Adipocyte (in vitro differentiated cells): Measurements from ENCODE around the gene MPIG6B.

Experiments
- DNase-seq: peaks from one replicate; pipeline ENCODE4 v3.0.0-alpha.2; 2015; ENCODE audit warnings: low read depth
- H3K27me3 ChIP-seq: replicated peaks from 2 replicates; pipeline ENCODE4 v1.7.0; 2013; ENCODE audit warnings: mild to moderate bottlenecking, low read length, moderate library complexity; ENCODE audit not compliant: control insufficient read depth, insufficient read depth
- H3K36me3 ChIP-seq: 2 replicates; pipeline ENCODE4 v1.7.0; 2013; ENCODE audit warnings: low read length, mild to moderate bottlenecking, moderate library complexity; ENCODE audit not compliant: control insufficient read depth, insufficient read depth, severe bottlenecking
- H3K4me1 ChIP-seq: 2 replicates; pipeline ENCODE4 v1.7.0; 2013; ENCODE audit warnings: mild to moderate bottlenecking, low read length, moderate library complexity; ENCODE audit not compliant: control insufficient read depth, insufficient read depth
- H3K4me3 ChIP-seq: 2 replicates; pipeline ENCODE4 v1.7.0; 2013; ENCODE audit warnings: mild to moderate bottlenecking, low read length, moderate library complexity
- H3K9ac ChIP-seq: 2 replicates; pipeline ENCODE4 v1.7.0; 2013; ENCODE audit warnings: mild to moderate bottlenecking, low read length, moderate library complexity
- H3K9me3 ChIP-seq: 2 replicates; pipeline ENCODE4 v1.7.0; 2013; ENCODE audit warnings: mild to moderate bottlenecking, low read length, moderate library complexity; ENCODE audit not compliant: control insufficient read depth

The MPIG6B gene

GRCh38 chr6:31742894-31743293, 19.7 kb downstream of the MPIG6B start:
- Histone ChIP-seq H3K36me3 (no peaks in the 10 kb centered on the region), H3K4me3 (no peak overlapping the region), H3K9ac (no peak overlapping the region), H3K4me1 (peaks cover 31% of the 10 kb centered on the region), H3K27me3 (no peaks in the 10 kb centered on the region), H3K9me3 (no peaks in the 10 kb centered on the region)
- DNase-seq, result no peak

- Histone ChIP-seq H3K9ac (no peak overlapping the region), H3K9me3 (no peaks in the 10 kb centered on the region), H3K4me3 (no peak overlapping the region), H3K36me3 (no peaks in the 10 kb centered on the region), H3K27me3 (no peaks in the 10 kb centered on the region), H3K4me1 (peaks cover 19% of the 10 kb centered on the region)
- DNase-seq, result no peak
Measured at GRCh38 chr6:31744422-31744821, 21.2 kb downstream of the MPIG6B start.

GRCh38 chr6:31749301-31750036, 26.3 kb downstream of the MPIG6B start:
- Histone ChIP-seq H3K27me3 (no peaks in the 10 kb centered on the region), H3K9ac (no peak overlapping the region), H3K4me1 (peaks cover 15% of the 10 kb centered on the region), H3K36me3 (no peaks in the 10 kb centered on the region), H3K9me3 (no peaks in the 10 kb centered on the region), H3K4me3 (no peak overlapping the region)
- no peak for DNase-seq

GRCh38 chr6:31750411-31751022, 27.3 kb downstream of the MPIG6B start:
- DNase-seq, result no peak
- Histone ChIP-seq H3K4me3 (no peak overlapping the region), H3K4me1 (peaks cover 15% of the 10 kb centered on the region), H3K36me3 (no peaks in the 10 kb centered on the region), H3K9ac (no peak overlapping the region), H3K9me3 (no peaks in the 10 kb centered on the region), H3K27me3 (no peaks in the 10 kb centered on the region)

GRCh38 chr6:31752739-31753319, 29.7 kb downstream of the MPIG6B start:
- Histone ChIP-seq H3K36me3 (no peaks in the 10 kb centered on the region), H3K27me3 (no peaks in the 10 kb centered on the region), H3K9me3 (no peaks in the 10 kb centered on the region), H3K4me3 (no peak overlapping the region), H3K4me1 (peaks cover 7% of the 10 kb centered on the region), H3K9ac (no peak overlapping the region)
- DNase-seq, result peak; percentile 53

GRCh38 chr6:31758281-31758680, 35.1 kb downstream of the MPIG6B start:
- no peak overlapping the region for H3K9ac ChIP-seq
- no peaks in the 10 kb centered on the region for H3K9me3 ChIP-seq
- H3K36me3 ChIP-seq, result no peaks in the 10 kb centered on the region
- H3K4me1 ChIP-seq, result no peaks in the 10 kb centered on the region
- no peak overlapping the region for H3K4me3 ChIP-seq
- DNase-seq, result no peak
- H3K27me3 ChIP-seq, result no peaks in the 10 kb centered on the region

- no peak for DNase-seq
- Histone ChIP-seq H3K4me1 (no peaks in the 10 kb centered on the region), H3K36me3 (no peaks in the 10 kb centered on the region), H3K4me3 (no peak overlapping the region), H3K27me3 (peaks cover under 1% of the 10 kb centered on the region), H3K9me3 (no peaks in the 10 kb centered on the region), H3K9ac (no peak overlapping the region)
Measured at GRCh38 chr6:31760790-31761189, 37.6 kb downstream of the MPIG6B start.

GRCh38 chr6:31761343-31761742, 38.2 kb downstream of the MPIG6B start:
- Histone ChIP-seq H3K27me3 (peaks cover 4% of the 10 kb centered on the region), H3K36me3 (no peaks in the 10 kb centered on the region), H3K4me1 (no peaks in the 10 kb centered on the region), H3K4me3 (no peak overlapping the region), H3K9ac (no peak overlapping the region), H3K9me3 (no peaks in the 10 kb centered on the region)
- no peak for DNase-seq

GRCh38 chr6:31762356-31762755, 39.2 kb downstream of the MPIG6B start, which contains the start of gene SAPCD1:
Gene SAPCD1 (plus strand): TSS chr6:31762656. CDS start chr6:31763055, 399 bp downstream.
- Histone ChIP-seq H3K27me3 (peaks cover 7% of the 10 kb centered on the region), H3K36me3 (no peaks in the 10 kb centered on the region), H3K4me3 (no peak within 1 kb of the TSS), H3K4me1 (no peaks in the 10 kb centered on the region), H3K9me3 (no peaks in the 10 kb centered on the region), H3K9ac (no peak within 1 kb of the TSS)
- DNase-seq, result no peak

- DNase-seq, result no peak
- H3K9ac ChIP-seq, result no peak overlapping the region
- H3K36me3 ChIP-seq, result no peaks in the 10 kb centered on the region
- no peaks in the 10 kb centered on the region for H3K4me1 ChIP-seq
- H3K27me3 ChIP-seq, result peaks cover 7% of the 10 kb centered on the region
- no peaks in the 10 kb centered on the region for H3K9me3 ChIP-seq
- no peak overlapping the region for H3K4me3 ChIP-seq
Measured at GRCh38 chr6:31762878-31763618, 39.9 kb downstream of the MPIG6B start.

GRCh38 chr6:31763619-31763940, 40.4 kb downstream of the MPIG6B start:
- Histone ChIP-seq H3K4me3 (no peak overlapping the region), H3K36me3 (no peaks in the 10 kb centered on the region)
- peak; percentile 47 for DNase-seq

More at GRCh38 chr6:31763619-31763940, 40.4 kb downstream of the MPIG6B start:
- Histone ChIP-seq H3K9me3 (no peaks in the 10 kb centered on the region), H3K27me3 (peaks cover 7% of the 10 kb centered on the region), H3K4me1 (no peaks in the 10 kb centered on the region), H3K9ac (no peak overlapping the region)
